Liver (tissue), 9 donors: ENCODE results near the gene CDC14A. TPM values are rescaled to one million over a fixed set of nuclear protein-coding genes. Genes with fewer than 3 reads are reported as not detected.

Source experiments
- DNase-seq: peaks from one replicate; pipeline ENCODE4 v3.0.0-alpha.2; 2017; ENCODE audit warnings: low spot score
- H3K27ac ChIP-seq, 2 donors: one replicate each; pipeline ENCODE4 v1.7.0; 2013; ENCODE audit warnings: inconsistent platforms in 2 of 2, low read length in 2 of 2, control low read depth in 1 of 2, low read depth in 1 of 2, mild to moderate bottlenecking in 1 of 2
- H3K27me3 ChIP-seq, 4 donors: one replicate each; pipeline versions ENCODE4 v1.6.1 to v1.7.0; 2013; ENCODE audit warnings: low read length in 3 of 4, inconsistent platforms in 1 of 4, mild to moderate bottlenecking in 1 of 4, moderate library complexity in 1 of 4; ENCODE audit not compliant: control insufficient read depth in 4 of 4, insufficient read depth in 4 of 4
- H3K36me3 ChIP-seq, 4 donors: one replicate each; pipeline versions ENCODE4 v1.6.1 to v1.7.0; 2013; ENCODE audit warnings: low read length in 3 of 4, mild to moderate bottlenecking in 3 of 4, low read depth in 1 of 4, moderate library complexity in 1 of 4; ENCODE audit not compliant: control insufficient read depth in 4 of 4, insufficient read depth in 3 of 4
- H3K4me1 ChIP-seq, 4 donors: one replicate each; pipeline versions ENCODE4 v1.6.1 to v1.7.0; 2013; ENCODE audit warnings: low read length in 3 of 4, mild to moderate bottlenecking in 3 of 4, moderate library complexity in 1 of 4; ENCODE audit not compliant: control insufficient read depth in 4 of 4, insufficient read depth in 4 of 4
- H3K4me3 ChIP-seq, 3 donors: one replicate each; pipeline versions ENCODE4 v1.6.1 to v1.7.0; 2013; ENCODE audit warnings: low read length in 3 of 3, control low read depth in 1 of 3, low read depth in 1 of 3, mild to moderate bottlenecking in 1 of 3
- H3K9ac ChIP-seq, 2 donors: one replicate each; pipeline ENCODE4 v1.7.0; 2013; ENCODE audit warnings: low read length in 2 of 2, mild to moderate bottlenecking in 2 of 2, moderate library complexity in 2 of 2, control low read depth in 1 of 2, low read depth in 1 of 2
- H3K9me3 ChIP-seq, 4 donors: one replicate each; pipeline versions ENCODE4 v1.6.1 to v1.7.0; 2013; ENCODE audit warnings: low read length in 3 of 4; ENCODE audit not compliant: control insufficient read depth in 4 of 4
- CTCF ChIP-seq: fragments of 150-350 bp; IDR thresholded peaks from 2 replicates; pipeline ENCODE4 v1.5.1; 2017; ENCODE audit warnings: improper control_type of control experiment, low read depth, low read length; ENCODE audit not compliant: missing input control
- EGR1 ChIP-seq, 2 donors: IDR thresholded peaks; 2 replicates each; pipeline ENCODE4 v1.6.1; 2016 to 2018; ENCODE audit warnings: antibody characterized with exemption in 2 of 2, low read depth in 2 of 2
- FOXA1 ChIP-seq: IDR thresholded peaks from 2 replicates; pipeline ENCODE4 v1.6.1; 2016; ENCODE audit warnings: antibody characterized with exemption
- FOXA2 ChIP-seq: IDR thresholded peaks from 2 replicates; pipeline ENCODE4 v1.6.1; 2016; ENCODE audit warnings: antibody characterized with exemption
- GABPA ChIP-seq, 2 donors: IDR thresholded peaks in 1 of 2; conservative IDR thresholded peaks in 1 of 2; 2 replicates each; pipeline ENCODE4 v1.6.1; 2016; ENCODE audit warnings: antibody characterized with exemption in 2 of 2, mild to moderate bottlenecking in 1 of 2, moderate library complexity in 1 of 2
- HNF4A ChIP-seq, 2 donors: conservative IDR thresholded peaks; 2 replicates each; pipeline ENCODE4 v1.6.1; 2016; ENCODE audit warnings: antibody characterized with exemption in 2 of 2, mild to moderate bottlenecking in 2 of 2
- HNF4G ChIP-seq: IDR thresholded peaks from 2 replicates; pipeline ENCODE4 v1.6.1; 2016; ENCODE audit warnings: antibody characterized with exemption
- JUND ChIP-seq, 2 donors: IDR thresholded peaks; 2 replicates each; pipeline ENCODE4 v1.6.1; 2016; ENCODE audit warnings: antibody characterized with exemption in 2 of 2
- NR2F2 ChIP-seq: IDR thresholded peaks from 2 replicates; pipeline ENCODE4 v1.6.1; 2016; ENCODE audit warnings: antibody characterized with exemption
- RAD21 ChIP-seq, 2 donors: IDR thresholded peaks; 2 replicates each; pipeline ENCODE4 v1.6.1; 2016; ENCODE audit warnings: antibody characterized with exemption in 2 of 2, mild to moderate bottlenecking in 2 of 2
- REST ChIP-seq: IDR thresholded peaks from 2 replicates; pipeline ENCODE4 v1.6.1; 2016; ENCODE audit warnings: antibody characterized with exemption, mild to moderate bottlenecking
- RXRA ChIP-seq, 2 donors: IDR thresholded peaks; 2 replicates each; pipeline ENCODE4 v1.6.1; 2017 to 2018; ENCODE audit warnings: antibody characterized with exemption in 2 of 2, mild to moderate bottlenecking in 1 of 2
- SP1 ChIP-seq: IDR thresholded peaks from 2 replicates; pipeline ENCODE4 v1.6.1; 2018; ENCODE audit warnings: antibody characterized with exemption, mild to moderate bottlenecking
- TAF1 ChIP-seq: conservative IDR thresholded peaks from 2 replicates; pipeline ENCODE4 v1.6.1; 2016; ENCODE audit warnings: antibody characterized with exemption, mild to moderate bottlenecking
- WGBS: extraction: QIAGEN DNeasy Blood & Tissue Kit; methylation state at CpG from one replicate; pipeline ENCODE4 v1.1.7; 2013; 5-methylcytosine and 5-hydroxymethylcytosine counted together
- polyA plus RNA-seq, 2 donors: library from polyadenylated mRNA; stranded (reverse) in 1 of 2; unstranded in 1 of 2; fragments of 200-250 nt in 1 of 2; fragments of >200 nt in 1 of 2; fragmentation: Nextera tagmentation in 1 of 2; extraction: Ambion mirVana in 1 of 2; gene quantifications; one replicate each; pipeline versions ENCODE4 v1.2.1 to v1.2.3, GENCODE V29; 2013 to 2015
- total RNA-seq, 2 donors: library from RNA; depleted of rRNA; stranded (reverse); fragments of >200 nt; gene quantifications; one replicate each; pipeline ENCODE4 v1.2.3, GENCODE V29; 2014
- TF ChIP-seq, protein P1 (sequence below): IDR thresholded peaks from 2 replicates; pipeline ENCODE4 v1.6.1; 2016; ENCODE audit warnings: antibody characterized with exemption
- donor health status: healthy.
- donor health status: healthy.
- donor health status: healthy.
- donor health status: healthy.
- donor health status: healthy.

Gene CDC14A
- total and polyA plus RNA-seq, 4 donors, result 0.39 to 4.1 (median 2.6) TPM

DNA sequence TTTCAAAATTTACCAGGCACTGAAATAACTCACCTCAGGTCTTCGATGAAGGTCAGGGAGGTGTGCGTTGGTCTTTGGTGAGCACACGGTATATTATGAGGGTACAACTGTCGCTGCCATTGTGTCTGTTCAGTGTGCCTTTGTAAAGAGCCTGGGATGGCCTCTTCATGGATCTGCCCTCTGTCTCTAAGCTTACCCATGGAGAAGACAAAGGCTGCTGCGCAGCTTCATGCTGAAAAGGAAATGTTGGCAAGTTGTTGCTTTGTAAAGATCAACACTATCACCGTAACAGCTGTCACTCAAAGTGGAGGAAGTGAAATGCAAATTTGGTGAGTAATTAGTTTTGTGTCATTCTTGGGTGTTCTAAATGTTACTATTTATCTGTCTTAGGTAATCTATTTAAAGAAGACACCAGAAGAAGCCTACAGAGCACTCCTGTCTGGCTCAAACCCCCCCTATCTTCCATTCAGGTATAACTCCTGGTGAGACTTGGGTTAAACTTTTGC lies 71.6 kb downstream of the CDC14A start:
- H3K9ac ChIP-seq, result no peak overlapping the region
- TF ChIP-seq JUND (IDR thresholded peaks at IDR 0.05) (no peak), HNF4A (conservative IDR thresholded peaks at IDR 0.05) (no peak), HNF4G (no peak), RXRA (IDR thresholded peaks at IDR 0.05) (no peak)
- no peak for DNase-seq
- H3K4me1 ChIP-seq, result no peaks in the 10 kb centered on the region
- no peak overlapping the region for H3K4me3 ChIP-seq
- H3K27ac ChIP-seq, result no peak overlapping the region
- H3K9me3 ChIP-seq, result no peaks in the 10 kb centered on the region
- H3K36me3 ChIP-seq, result no peaks in the 10 kb centered on the region
- WGBS, result 95% methylated on average over 6 of the region's 6 CpGs
- no peaks in the 10 kb centered on the region for H3K27me3 ChIP-seq

- H3K9ac ChIP-seq, result no peak overlapping the region
- H3K27ac ChIP-seq, result no peak overlapping the region
- no peaks in the 10 kb centered on the region for H3K36me3 ChIP-seq
- no peak for DNase-seq
- no peaks in the 10 kb centered on the region for H3K4me1 ChIP-seq
- no peak for TF ChIP-seq FOXA1
- TF ChIP-seq RAD21 (IDR thresholded peaks at IDR 0.05), result no peak
- no peak for TF ChIP-seq CTCF
- TF ChIP-seq FOXA2, result no peak
- no peak for TF ChIP-seq TAF1
- TF ChIP-seq EGR1 (IDR thresholded peaks at IDR 0.05; ENCODE audit: low read depth in 2 of 2), result no peak
- no peak for TF ChIP-seq RXRA (IDR thresholded peaks at IDR 0.05)
- TF ChIP-seq JUND (IDR thresholded peaks at IDR 0.05), result no peak
- TF ChIP-seq, protein P1, sequence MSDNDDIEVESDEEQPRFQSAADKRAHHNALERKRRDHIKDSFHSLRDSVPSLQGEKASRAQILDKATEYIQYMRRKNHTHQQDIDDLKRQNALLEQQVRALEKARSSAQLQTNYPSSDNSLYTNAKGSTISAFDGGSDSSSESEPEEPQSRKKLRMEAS, result no peak
- no peak for TF ChIP-seq HNF4A (conservative IDR thresholded peaks at IDR 0.05)
- TF ChIP-seq HNF4G, result no peak
- no peak for TF ChIP-seq GABPA (IDR thresholded peaks at IDR 0.05 in 1 of 2, conservative IDR thresholded peaks at IDR 0.05 in 1 of 2)
- no peak for TF ChIP-seq SP1
- TF ChIP-seq REST, result no peak
- TF ChIP-seq NR2F2, result no peak
- no peak overlapping the region for H3K4me3 ChIP-seq
- no peaks in the 10 kb centered on the region for H3K9me3 ChIP-seq
- H3K27me3 ChIP-seq, result no peaks in the 10 kb centered on the region
Observed at GRCh38 chr1:100428160-100428559, 75.9 kb downstream of the CDC14A start.
